T-helper 1 cell (primary cell): Measurements from ENCODE around the gene CNPY1.
"Not testable (repeated sequence)": the region's sequence is repeated elsewhere in the genome, so short reads cannot be mapped to it uniquely, and the experiment has no call there.

Experiments used
- DNase-seq, 5 donors: peaks; one replicate each; pipeline ENCODE4 v3.0.0-alpha.2; 2012 to 2020

Gene CNPY1

GRCh38 chr7:155531681-155532080 is 14.7 kb downstream of the CNPY1 start:
- DNase-seq, result no peak

- DNase-seq, result no peak
Measured at GRCh38 chr7:155530601-155531000, 15.8 kb downstream of the CNPY1 start.

DNA sequence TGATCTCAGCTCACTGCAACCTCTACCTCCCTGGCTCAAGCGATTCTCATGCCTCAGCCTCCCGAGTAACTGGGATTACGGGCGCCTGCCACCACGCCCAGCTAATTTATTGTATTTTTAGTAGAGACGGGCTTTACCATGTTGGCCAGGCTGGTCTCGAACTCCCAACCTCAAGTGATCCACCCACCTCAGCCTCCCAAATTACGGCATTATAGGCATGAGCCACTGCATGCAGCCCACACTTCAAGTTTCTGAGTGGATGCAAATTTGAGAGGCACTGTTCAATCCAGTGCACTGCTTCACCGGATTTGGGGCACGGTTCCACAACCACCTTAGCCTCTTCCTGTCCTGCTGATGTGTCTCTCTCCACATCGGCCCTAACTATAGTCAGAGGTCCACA is 16.5 kb downstream of the CNPY1 start:
- DNase-seq, result no peak

DNA sequence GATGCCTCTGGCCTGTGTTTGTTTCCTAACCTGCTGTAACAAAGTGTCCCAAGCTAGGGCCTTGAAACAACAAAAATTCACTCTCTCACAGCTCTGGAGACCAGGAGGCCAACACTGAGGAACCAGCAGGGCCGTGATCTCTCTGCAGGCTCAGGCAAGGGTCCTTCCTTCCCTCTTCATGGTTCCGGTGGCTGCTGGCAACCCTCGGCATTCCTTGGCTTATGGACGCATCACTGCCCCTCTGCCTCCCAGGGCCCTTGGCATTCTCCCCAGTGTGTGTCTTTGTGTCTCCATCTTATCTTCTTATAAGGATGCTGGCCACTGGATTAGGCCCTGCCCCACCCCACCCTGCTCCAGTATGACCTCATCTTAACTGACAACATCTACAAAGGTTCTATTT is 17.0 kb downstream of the CNPY1 start:
- DNase-seq, result no peak

DNA sequence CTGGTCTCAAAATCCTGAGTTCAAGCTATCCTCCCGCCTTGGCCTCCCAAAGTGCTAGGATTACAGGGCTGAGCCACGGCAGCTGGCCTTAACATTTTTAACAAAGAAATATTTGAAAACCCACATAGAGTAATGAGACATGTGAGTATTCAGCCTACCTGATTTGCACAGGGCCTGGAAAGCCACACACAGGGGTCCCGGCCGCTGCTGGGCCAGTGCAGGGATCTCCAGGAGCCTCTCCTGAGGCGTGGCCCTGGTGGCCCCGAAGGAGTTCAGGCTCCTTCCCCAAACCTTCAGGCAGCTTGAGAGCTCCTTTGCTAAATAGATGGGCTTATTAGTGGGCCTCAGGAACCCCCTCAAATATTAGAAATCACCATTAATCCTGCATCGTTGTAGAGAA is 18.7 kb downstream of the CNPY1 start:
- no peak for DNase-seq

DNA sequence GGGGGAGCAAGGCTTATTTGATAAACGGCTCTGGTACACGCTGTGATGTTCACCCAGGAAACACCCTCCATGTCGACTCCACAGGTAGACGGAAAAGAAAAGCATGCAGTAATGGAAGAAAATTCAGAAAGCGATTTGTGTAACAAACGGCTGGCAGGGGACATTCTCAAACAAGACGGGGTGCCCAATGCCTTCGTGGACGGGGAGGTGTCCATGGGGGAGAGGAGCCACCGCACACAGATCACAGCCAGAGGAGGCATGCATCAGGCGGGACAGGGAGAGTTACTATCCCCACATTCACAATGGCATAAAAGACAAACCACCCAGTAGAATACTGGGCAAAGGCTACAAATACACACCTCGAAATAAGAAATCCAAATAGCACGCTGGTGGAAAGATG is 20.1 kb downstream of the CNPY1 start:
- no peak for DNase-seq

DNA sequence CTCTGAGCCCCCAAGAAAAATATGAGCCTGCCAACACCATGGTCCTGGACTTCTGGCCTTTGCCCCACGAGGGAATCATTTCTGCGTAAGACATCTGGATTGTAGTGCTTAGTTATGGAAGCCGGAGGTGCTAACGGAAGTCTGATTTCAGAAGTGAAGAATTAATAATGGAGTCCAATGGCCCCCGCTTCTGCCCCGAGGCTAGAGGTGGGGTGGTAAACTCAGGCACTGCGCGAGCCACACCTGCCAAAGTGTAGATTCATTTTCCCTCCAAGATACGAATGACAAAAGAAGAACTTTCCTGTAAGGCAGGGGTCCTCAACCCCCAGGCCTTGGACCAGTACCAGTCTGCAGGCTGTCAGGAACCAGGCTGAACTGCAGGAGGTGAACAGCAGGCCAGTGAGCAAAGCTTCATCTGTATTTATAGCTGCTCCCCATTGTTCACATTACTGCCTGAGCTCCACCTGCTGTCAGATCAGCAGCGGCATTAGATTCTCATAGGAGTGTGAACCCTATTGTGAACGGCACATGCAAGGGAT is 22.3 kb downstream of the CNPY1 start:
- no peak for DNase-seq

GRCh38 chr7:155523168-155523675 is 23.1 kb downstream of the CNPY1 start:
- no peak for DNase-seq

- no peak for DNase-seq
Measured at GRCh38 chr7:155521743-155522398, 24.5 kb downstream of the CNPY1 start.

- no peak for DNase-seq
Measured at GRCh38 chr7:155521007-155521742, 25.2 kb downstream of the CNPY1 start.

DNA sequence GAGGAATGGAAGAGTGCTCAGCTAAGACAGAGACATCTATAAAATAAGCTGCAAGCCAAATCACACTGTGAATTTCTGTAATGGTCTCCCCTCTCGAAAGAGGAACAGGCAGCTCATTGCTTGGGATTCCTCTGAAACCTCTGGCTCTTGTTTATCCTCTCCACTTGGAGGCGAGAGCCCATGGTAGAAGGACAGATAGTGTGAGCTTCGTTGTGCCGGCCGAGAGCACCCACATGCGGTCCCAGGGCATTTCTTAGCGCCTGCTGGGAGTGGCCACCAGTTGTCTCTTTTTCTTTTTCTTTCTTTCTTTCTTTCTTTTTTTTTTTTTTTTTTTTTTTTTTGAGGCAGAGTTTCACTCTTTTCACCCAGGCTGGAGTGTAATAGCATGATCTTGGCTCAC is 26.2 kb downstream of the CNPY1 start:
- no peak for DNase-seq

GRCh38 chr7:155519358-155519757 is 27.0 kb downstream of the CNPY1 start:
- DNase-seq, result not testable (repeated sequence)

DNA sequence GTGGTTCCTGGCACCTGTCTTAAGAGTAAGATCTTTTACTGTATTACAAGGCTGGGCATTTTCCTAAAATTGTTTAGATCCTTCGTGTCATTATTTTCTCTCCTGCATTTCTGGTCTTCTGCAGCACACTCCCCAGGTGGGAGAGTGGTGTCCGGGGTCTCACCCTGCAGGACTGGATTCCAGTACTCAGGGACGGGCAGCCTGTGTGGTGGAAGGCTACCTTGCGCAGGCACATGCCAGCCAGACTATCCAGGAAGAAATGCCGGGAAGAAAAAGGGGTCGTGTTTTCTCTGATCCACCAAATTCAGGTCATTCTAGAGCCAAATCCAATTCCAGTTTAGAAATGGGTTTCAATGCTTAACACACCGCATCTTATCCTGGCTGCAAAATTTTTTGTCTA is 27.7 kb downstream of the CNPY1 start:
- DNase-seq, result no peak

- DNase-seq, result no peak
Measured at GRCh38 chr7:155517969-155518368, 28.4 kb downstream of the CNPY1 start.

DNA sequence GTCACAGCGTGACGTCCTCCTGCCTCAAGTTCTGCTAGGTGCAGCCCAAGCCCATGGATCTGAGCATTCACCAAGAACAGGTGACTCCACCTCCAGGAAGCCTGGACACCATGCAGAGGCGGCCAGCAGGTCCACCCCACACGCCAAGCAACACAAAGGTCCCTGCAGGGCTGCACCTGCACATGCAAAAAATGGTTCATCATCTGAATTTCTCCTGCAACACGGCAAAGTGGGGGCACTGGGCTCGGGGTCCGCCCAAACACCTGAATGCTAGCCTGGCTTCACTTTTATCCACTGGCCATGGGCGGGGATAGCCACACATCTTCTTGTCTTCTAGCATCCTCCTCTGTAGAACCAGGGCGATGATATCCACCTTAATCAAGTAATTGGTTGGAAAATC is 28.9 kb downstream of the CNPY1 start:
- no peak for DNase-seq

GRCh38 chr7:155516466-155516865 is 29.9 kb downstream of the CNPY1 start:
- DNase-seq, result no peak

- DNase-seq, result no peak
Measured at GRCh38 chr7:155515318-155515717, 31.0 kb downstream of the CNPY1 start.

GRCh38 chr7:155514296-155514695 is 32.1 kb downstream of the CNPY1 start:
- DNase-seq, result no peak

DNA sequence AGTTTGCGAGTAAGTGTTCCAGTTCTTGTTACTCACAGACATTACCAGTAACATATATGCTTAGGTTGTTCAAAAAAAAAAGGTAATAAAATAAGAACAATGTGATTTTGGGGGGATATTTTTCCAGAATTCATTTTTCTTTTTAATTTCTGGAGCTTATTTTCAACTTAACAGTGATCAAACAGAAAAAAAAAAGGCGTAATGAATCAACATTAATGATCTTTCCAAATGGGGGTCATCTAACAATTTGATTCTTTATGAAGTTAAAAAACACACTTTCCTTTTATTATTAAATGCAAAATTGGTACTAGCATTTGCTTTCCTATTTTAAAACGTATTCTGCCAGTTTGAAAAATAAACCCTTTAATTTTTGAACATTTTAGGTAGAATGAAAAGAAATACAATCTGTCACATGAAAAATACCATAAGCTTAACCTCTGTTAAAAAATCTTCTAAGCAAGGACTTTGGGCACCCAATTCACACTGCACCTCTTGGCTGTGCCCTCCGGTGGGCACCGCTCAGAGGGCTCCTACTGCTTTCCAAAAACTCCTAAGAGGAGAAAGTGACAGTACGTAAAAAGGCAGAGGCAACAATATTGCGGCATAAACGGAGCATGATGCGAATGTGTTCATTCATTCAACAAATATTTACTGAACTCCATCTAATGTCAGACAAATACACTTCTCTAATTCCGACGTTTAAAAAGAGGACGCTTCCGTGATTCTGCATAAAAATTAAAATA is 32.6 kb downstream of the CNPY1 start:
- no peak for DNase-seq

GRCh38 chr7:155512246-155512887 is 34.0 kb downstream of the CNPY1 start:
- no peak for DNase-seq

- DNase-seq, result no peak
Measured at GRCh38 chr7:155511702-155511996, 34.7 kb downstream of the CNPY1 start.

- DNase-seq, result no peak
Measured at GRCh38 chr7:155510975-155511701, 35.2 kb downstream of the CNPY1 start.
